SK-N-SH (cell line): Measurements from ENCODE around the gene PXN. TPM values are rescaled to one million over a fixed set of nuclear protein-coding genes. Genes with fewer than 3 reads are reported as not detected.

Source experiments
- CTCF ChIA-PET: fragments of 300-600, 350-600 bp; formaldehyde crosslinking; extraction: SDS; loops from one replicate; lab custom pipeline; 2021; lab: Yijun Ruan, JAX
- POLR2A ChIA-PET: fragments of 350-600 bp; sonication (Branson Sonifier 250); formaldehyde crosslinking; extraction: SDS; loops from one replicate; lab custom pipeline; 2020; ENCODE audit warnings: antibody characterized with exemption, inconsistent platforms; lab: Yijun Ruan, JAX
- DNase-seq: peaks from one replicate; pipeline ENCODE4 v3.0.0; 2012
- H2AFZ ChIP-seq: fragments of 200-600 bp; sonication (generic); 2 replicates; pipeline ENCODE4 v1.8.1; 2016; ENCODE audit warnings: antibody characterized with exemption, mild to moderate bottlenecking, low read depth
- H3F3A ChIP-seq: fragments of 200-600 bp; sonication (generic); replicated peaks from 2 replicates; pipeline ENCODE3; 2016; ENCODE audit warnings: antibody characterized with exemption, mild to moderate bottlenecking; ENCODE audit not compliant: insufficient read depth
- H3K27ac ChIP-seq, 2 experiments: fragments of 200-500 bp in 1 of 2; fragments of 200-600 bp in 1 of 2; sonication (Bioruptor generic) in 1 of 2; sonication (generic), shearing (Covaris generic) in 1 of 2; 2 replicates each; pipeline versions ENCODE4 v1.5.1 to v1.6.1; 2014 to 2016; ENCODE audit warnings: low read depth in 2 of 2, inconsistent platforms in 1 of 2, low read length in 1 of 2, mild to moderate bottlenecking in 1 of 2, mixed read lengths in 1 of 2
- H3K27me3 ChIP-seq: fragments of 200-600 bp; sonication (generic), shearing (Covaris generic); 2 replicates; pipeline ENCODE4 v1.6.1; 2016; ENCODE audit warnings: mixed run types; ENCODE audit not compliant: insufficient read depth
- H3K36me3 ChIP-seq, 2 experiments: fragments of 200-500 bp in 1 of 2; fragments of 200-600 bp in 1 of 2; sonication (Bioruptor generic) in 1 of 2; sonication (generic) in 1 of 2; replicated peaks in 1 of 2; 2 replicates each; pipeline versions ENCODE3 to v1.5.1; 2014 to 2016; ENCODE audit warnings: low read length in 1 of 2, mild to moderate bottlenecking in 1 of 2; ENCODE audit not compliant: insufficient read depth in 2 of 2, control insufficient read depth in 1 of 2
- H3K4me1 ChIP-seq, 2 experiments: fragments of 200-500 bp in 1 of 2; fragments of 200-600 bp in 1 of 2; sonication (Bioruptor generic) in 1 of 2; sonication (generic), shearing (Covaris generic) in 1 of 2; 2 replicates each; pipeline versions ENCODE4 v1.5.1 to v1.6.1; 2014 to 2016; ENCODE audit warnings: low read depth in 1 of 2, low read length in 1 of 2, mixed run types in 1 of 2; ENCODE audit not compliant: insufficient read depth in 2 of 2, control insufficient read depth in 1 of 2
- H3K4me2 ChIP-seq: fragments of 200-600 bp; sonication (generic), shearing (Covaris generic); 2 replicates; pipeline ENCODE4 v1.6.1; 2017; ENCODE audit warnings: mixed run types
- H3K4me3 ChIP-seq, 2 experiments: fragments of 200-500 bp in 1 of 2; fragments of 200-600 bp in 1 of 2; sonication (Bioruptor generic) in 1 of 2; sonication (generic), shearing (Covaris generic) in 1 of 2; 2 replicates each; pipeline versions ENCODE4 v1.5.1 to v1.8.1; 2014 to 2016; ENCODE audit warnings: low read depth in 2 of 2, inconsistent platforms in 1 of 2, low read length in 1 of 2, mild to moderate bottlenecking in 1 of 2, mixed read lengths in 1 of 2, moderate library complexity in 1 of 2
- H3K79me2 ChIP-seq: fragments of 200-600 bp; sonication (generic); 2 replicates; pipeline ENCODE4 v1.8.1; 2017; ENCODE audit warnings: mild to moderate bottlenecking; ENCODE audit not compliant: insufficient read depth
- H3K9ac ChIP-seq: fragments of 200-600 bp; sonication (generic); 2 replicates; pipeline ENCODE4 v1.6.1; 2017; ENCODE audit warnings: mixed run types
- H3K9me2 ChIP-seq: fragments of 200-600 bp; sonication (generic); 2 replicates; pipeline ENCODE4 v1.6.1; 2017; ENCODE audit warnings: mixed run types
- H3K9me3 ChIP-seq: fragments of 200-600 bp; sonication (generic); 2 replicates; pipeline ENCODE4 v1.6.1; 2017; ENCODE audit warnings: mixed run types, mild to moderate bottlenecking, moderate library complexity
- H4K20me1 ChIP-seq: fragments of 200-600 bp; sonication (generic); 2 replicates; pipeline ENCODE4 v1.6.1; 2017; ENCODE audit warnings: mild to moderate bottlenecking, mixed run types; ENCODE audit not compliant: insufficient read depth
- CHD2 ChIP-seq: fragments of 150-350 bp; IDR thresholded peaks from 2 replicates; pipeline ENCODE4 v1.6.1; 2018; ENCODE audit warnings: low read length; ENCODE audit not compliant: partially characterized antibody
- EP300 ChIP-seq, 2 experiments: IDR thresholded peaks; 2 replicates each; pipeline versions ENCODE4 v1.4.0 to v1.6.1; 2012; ENCODE audit warnings: borderline replicate concordance in 1 of 2, low read depth in 1 of 2, low read length in 1 of 2
- EZH2phosphoT487 ChIP-seq: fragments of 200-600 bp; sonication (generic); IDR thresholded peaks from 2 replicates; pipeline ENCODE4 v1.6.1; 2017; ENCODE audit warnings: low read depth, mixed run types, mild to moderate bottlenecking, antibody characterized with exemption, moderate library complexity, borderline replicate concordance
- FOSL2 ChIP-seq: IDR thresholded peaks from 2 replicates; pipeline ENCODE4 v1.4.0; 2012; ENCODE audit warnings: low read depth, mild to moderate bottlenecking, moderate library complexity, borderline replicate concordance
- FOXJ3 ChIP-seq: sonication (generic); formaldehyde crosslinking; IDR thresholded peaks from 2 replicates; pipeline ENCODE4 v1.5.1; 2020; ENCODE audit warnings: mild to moderate bottlenecking, missing genetic modification reagents
- FOXM1 ChIP-seq: IDR thresholded peaks from 2 replicates; pipeline ENCODE4 v1.4.0; 2012; ENCODE audit warnings: low read depth, mild to moderate bottlenecking
- GABPA ChIP-seq: IDR thresholded peaks from 2 replicates; pipeline ENCODE4 v1.4.0; 2012; ENCODE audit warnings: low read depth, mild to moderate bottlenecking
- GATA2 ChIP-seq: sonication (generic); formaldehyde crosslinking; IDR thresholded peaks from 2 replicates; pipeline ENCODE4 v1.5.0; 2020; ENCODE audit warnings: mild to moderate bottlenecking, missing genetic modification reagents
- MAX ChIP-seq: IDR thresholded peaks from 2 replicates; pipeline ENCODE4 v1.4.0; 2012; ENCODE audit warnings: low read depth
- PBX3 ChIP-seq: IDR thresholded peaks from 2 replicates; pipeline ENCODE4; 2012
- POLR2AphosphoS5 ChIP-seq: IDR thresholded peaks from 2 replicates; pipeline ENCODE4 v1.6.1; 2012; ENCODE audit warnings: low read depth, low read length
- RFX5 ChIP-seq: IDR thresholded peaks from 2 replicates; pipeline ENCODE4 v1.6.1; 2012; ENCODE audit warnings: mild to moderate bottlenecking, improper control_type of control experiment, low read length
- SIN3A ChIP-seq: IDR thresholded peaks from 2 replicates; pipeline ENCODE4 v1.6.1; 2012; ENCODE audit warnings: low read depth, mild to moderate bottlenecking, low read length, moderate library complexity, borderline replicate concordance
- SMC3 ChIP-seq: IDR thresholded peaks from 2 replicates; pipeline ENCODE4 v1.6.1; 2012; ENCODE audit warnings: low read depth, low read length, improper control_type of control experiment
- TCF12 ChIP-seq: IDR thresholded peaks from 2 replicates; pipeline ENCODE4 v1.4.0; 2012
- USF1 ChIP-seq: IDR thresholded peaks from 2 replicates; pipeline ENCODE4 v1.4.0; 2012; ENCODE audit warnings: low read depth, borderline replicate concordance
- USF2 ChIP-seq: fragments of 150-350 bp; IDR thresholded peaks from 2 replicates; pipeline ENCODE4 v1.6.1; 2017; ENCODE audit warnings: antibody characterized with exemption, low read length, low read depth, borderline replicate concordance
- WGBS: methylation state at CpG from one replicate; pipeline ENCODE4 v1.1.6; 2017; ENCODE audit warnings: low lambda C conversion rate; 5-methylcytosine and 5-hydroxymethylcytosine counted together
- polyA plus RNA-seq, 3 experiments: library from polyadenylated mRNA; depleted of rRNA; stranded (reverse); fragments of >200 nt; gene quantifications; 2 replicates each; pipeline ENCODE4 v1.2.3, GENCODE V29; 2012

PXN gene
- polyA plus RNA-seq, 1 of the 3 experiments (the other 2 are of a cell fraction): 89.0 TPM

- Histone ChIP-seq H3K4me2 (peak overlapping the region; percentile 38), H3K9ac (no peak overlapping the region), H4K20me1 (peaks cover 70% of the 10 kb centered on the region), H3K9me2 (no peaks in the 10 kb centered on the region), H3K4me1 (peaks cover 17 to 56% of the 10 kb centered on the region in 2 experiments), H3K4me3 (no peak overlapping the region), H3K27me3 (no peaks in the 10 kb centered on the region), H3K9me3 (no peaks in the 10 kb centered on the region), H3K36me3 (peaks cover 0 to 22% of the 10 kb centered on the region in 2 experiments), H3F3A (peaks cover 47% of the 10 kb centered on the region), H2AFZ (no peak overlapping the region), H3K79me2 (peaks cover 98% of the 10 kb centered on the region), H3K27ac (peak overlapping the region in 1 of 2 experiments; percentile 93; a peak in 2 of 4 replicates)
- no peak for TF ChIP-seq POLR2AphosphoS5
- TF ChIP-seq EZH2phosphoT487: no peak
- TF ChIP-seq FOXJ3 (CRISPR knock-in tag): no peak
- TF ChIP-seq EP300 (IDR thresholded peaks at IDR 0.05; ENCODE audit: borderline replicate concordance in 1 of 2, low read depth in 1 of 2, low read length in 1 of 2): no peak
- TF ChIP-seq GABPA: no peak
- no peak for TF ChIP-seq RFX5
- TF ChIP-seq SIN3A: no peak
- TF ChIP-seq FOXM1: no peak
- TF ChIP-seq USF2: no peak
- TF ChIP-seq CHD2: no peak
- TF ChIP-seq PBX3: no peak
- no peak for TF ChIP-seq TCF12
- no peak for TF ChIP-seq FOSL2
- TF ChIP-seq SMC3: no peak
- TF ChIP-seq USF1: no peak
- TF ChIP-seq GATA2 (CRISPR knock-in tag): no peak
- TF ChIP-seq MAX: no peak
- CTCF ChIA-PET: interaction anchor here (1.0 to 3.1 kb wide), 6 partner anchors 8 to 21 kb away, joined by 3 to 17 read pairs (median 8); partner anchors contain the start of gene PXN
- WGBS: 86% methylated on average over 4 of the region's 4 CpGs
- no peak for DNase-seq
- POLR2A ChIA-PET: no interaction called here
These were observed 16.2 kb downstream of the PXN start for GRCh38 chr12:120249266-120249874.
